K562 (cell line): Measurements from ENCODE around the gene ASB14. TPM values are rescaled to one million over a fixed set of nuclear protein-coding genes. Genes with fewer than 3 reads are reported as not detected.
"Not testable (repeated sequence)": the region's sequence is repeated elsewhere in the genome, so short reads cannot be mapped to it uniquely, and the experiment has no call there.

Source experiments
- ATAC-seq: fragments of 200-7000 bp; cut with Tn5 transposase; 3 replicates; pipeline ENCODE4 v1.9.1; 2020; ENCODE audit warnings: moderate library complexity
- BruUV-seq: library from RNA; stranded (reverse); fragments of 400-500 nt; replicated peaks from 2 replicates; lab custom pipeline; 2021; lab: Mats Ljungman, UMichigan
- CTCF ChIA-PET: fragments of 300-600 bp; formaldehyde crosslinking; extraction: SDS; loops from one replicate; lab custom pipeline; 2021; ENCODE audit warnings: low intra/inter-chr PET ratio; lab: Yijun Ruan, JAX
- POLR2A ChIA-PET: fragments of 300-600, 350-650 bp; sonication (Branson Sonifier 250); formaldehyde crosslinking; extraction: SDS; loops from one replicate; lab custom pipeline; 2021; ENCODE audit warnings: antibody characterized with exemption, inconsistent platforms; lab: Yijun Ruan, JAX
- DNase-seq, 4 experiments: peaks; one replicate each; pipeline versions ENCODE4 v3.0.0 to v3.0.0-alpha.2; 2011 to 2018; ENCODE audit warnings: low spot score in 3 of 4, mixed read lengths in 3 of 4; ENCODE audit errors: extremely low read depth in 1 of 4
- FAIRE-seq: peaks from 2 replicates; lab custom pipeline; 2011; peaks lifted over from hg19 to GRCh38; lab: Jason Lieb, UNC
- H2AFZ ChIP-seq: 2 replicates; pipeline ENCODE4 v1.6.0; 2011; ENCODE audit warnings: low read depth, low read length, control low read depth, inconsistent platforms
- H3K27ac ChIP-seq: fragments of 200-600 bp; 3 replicates; pipeline ENCODE4 v1.8.0; 2011; ENCODE audit warnings: low read depth, mild to moderate bottlenecking, control low read depth, inconsistent platforms, low read length, moderate library complexity, mixed read lengths; ENCODE audit errors: extremely low read depth
- H3K27me3 ChIP-seq, 2 experiments: fragments of 300-600 bp in 1 of 2; 2 replicates in 1 of 2; 3 replicates in 1 of 2; pipeline versions ENCODE4 v1.6.0 to v1.8.0; 2011; ENCODE audit warnings: inconsistent platforms in 2 of 2, low read length in 2 of 2, mild to moderate bottlenecking in 1 of 2, mixed read lengths in 1 of 2, moderate library complexity in 1 of 2; ENCODE audit not compliant: control insufficient read depth in 2 of 2, insufficient read depth in 2 of 2
- H3K36me3 ChIP-seq: fragments of 300-600 bp; 3 replicates; pipeline ENCODE4 v1.8.0; 2011; ENCODE audit warnings: mild to moderate bottlenecking, low read length, inconsistent platforms; ENCODE audit not compliant: control insufficient read depth, insufficient read depth
- H3K4me1 ChIP-seq, 2 experiments: fragments of 200-600 bp in 1 of 2; replicated peaks in 1 of 2; 2 replicates in 1 of 2; 3 replicates in 1 of 2; pipeline versions ENCODE4 v1.5.1 to v1.8.0; 2011; ENCODE audit warnings: inconsistent platforms in 2 of 2, low read length in 2 of 2, mild to moderate bottlenecking in 1 of 2, mixed read lengths in 1 of 2, moderate library complexity in 1 of 2; ENCODE audit not compliant: control insufficient read depth in 2 of 2, insufficient read depth in 2 of 2
- H3K4me2 ChIP-seq: 2 replicates; pipeline ENCODE4 v1.6.1; 2011; ENCODE audit warnings: low read length, control low read depth, inconsistent platforms, mixed read lengths; ENCODE audit not compliant: insufficient read depth
- H3K4me3 ChIP-seq: fragments of 200-600 bp; sonication (generic), shearing (Covaris generic); 2 replicates; pipeline ENCODE4 v1.5.1; 2016; ENCODE audit warnings: control low read depth, inconsistent platforms
- H3K79me2 ChIP-seq: fragments of 200-600 bp; 3 replicates; pipeline ENCODE4 v1.8.0; 2011; ENCODE audit warnings: low read length, inconsistent platforms; ENCODE audit not compliant: control insufficient read depth, insufficient read depth
- H3K9ac ChIP-seq, 2 experiments: 2 replicates each; pipeline versions ENCODE4 v1.6.0 to v1.6.1; 2011; ENCODE audit warnings: low read depth in 2 of 2, low read length in 2 of 2, control low read depth in 1 of 2, inconsistent platforms in 1 of 2, mild to moderate bottlenecking in 1 of 2, mixed read lengths in 1 of 2; ENCODE audit not compliant: insufficient read depth in 1 of 2
- H3K9me1 ChIP-seq: one replicate; pipeline ENCODE4 v1.6.0; 2011; ENCODE audit warnings: inconsistent platforms, mild to moderate bottlenecking, low read length, moderate library complexity; ENCODE audit not compliant: control insufficient read depth, insufficient read depth
- H3K9me3 ChIP-seq: replicated peaks from 2 replicates; pipeline ENCODE4 v1.5.1; 2011; ENCODE audit warnings: low read depth, low read length, inconsistent platforms; ENCODE audit not compliant: control insufficient read depth, insufficient read depth
- H4K20me1 ChIP-seq: replicated peaks from 2 replicates; pipeline ENCODE4 v1.6.1; 2011; ENCODE audit warnings: low read length, inconsistent platforms, mixed read lengths; ENCODE audit not compliant: control insufficient read depth, insufficient read depth
- CBFA2T3 ChIP-seq: fragments of 450-650 bp; IDR thresholded peaks from 2 replicates; pipeline ENCODE4 v1.6.1; 2017
- CUX1 ChIP-seq: fragments of 200-800 bp; sonication (Bioruptor generic); IDR thresholded peaks from 2 replicates; pipeline ENCODE4 v1.6.1; 2016; ENCODE audit warnings: missing genetic modification characterization, missing compliant biosample characterization
- NCOR1 ChIP-seq: fragments of 450-650 bp; IDR thresholded peaks from 2 replicates; pipeline ENCODE4 v1.6.1; 2016; ENCODE audit warnings: mild to moderate bottlenecking, moderate library complexity
- ZNF766 ChIP-seq: fragments of 200-800 bp; sonication (Bioruptor generic); conservative IDR thresholded peaks from 2 replicates; pipeline ENCODE4 v1.6.1; 2016; ENCODE audit warnings: missing genetic modification characterization, missing compliant biosample characterization
- WGBS: fragments of 100-300 bp; shearing (Covaris generic); methylation state at CpG from one replicate; pipeline ENCODE4 v1.1.6; 2016; ENCODE audit warnings: low coverage, mixed read lengths; ENCODE audit not compliant: insufficient coverage; ENCODE audit errors: missing lambda C conversion rate; 5-methylcytosine and 5-hydroxymethylcytosine counted together
- in situ Hi-C: fragments of 300-500 bp; cut with MboI; formaldehyde crosslinking; loops from 4 replicates; pipeline ENCODE4 v1.15.0; 2018; ENCODE audit warnings: inconsistent platforms, mixed read lengths
- intact Hi-C: fragments of 100-400 bp; cut with micrococcal nuclease; formaldehyde crosslinking; loops from 2 replicates; pipeline ENCODE4 v1.14.2; 2022
- polyA plus RNA-seq, 8 experiments: library from polyadenylated mRNA; depleted of rRNA in 4 of 8; stranded (reverse) in 5 of 8; unstranded in 3 of 8; fragments of >200 nt; fragmentation: Nextera tagmentation in 2 of 8; fragmentation: Illumina TruSeq in 1 of 8; extraction: Ambion mirVana in 2 of 8; extraction: Trizol in 1 of 8; gene quantifications; 2 replicates each; pipeline versions ENCODE4 v1.2.1 to v1.2.3, GENCODE V29; 2011 to 2014; ENCODE audit warnings: inconsistent platforms in 1 of 8, missing spikeins in 1 of 8
- total RNA-seq, 7 experiments: library from RNA; depleted of rRNA in 6 of 7; stranded (reverse); fragments of >200 nt in 6 of 7; fragmentation: Illumina TruSeq in 2 of 7; extraction: Trizol in 2 of 7; gene quantifications; 2 replicates each; pipeline versions ENCODE4 v1.2.1 to v1.2.3, GENCODE V29; 2011 to 2021; ENCODE audit warnings: low replicate concordance in 1 of 7
- TF ChIP-seq, protein P1 (sequence below): fragments of 450-650 bp; formaldehyde crosslinking; IDR thresholded peaks from 2 replicates; pipeline ENCODE4 v1.4.0; 2020; ENCODE audit warnings: mild to moderate bottlenecking, moderate library complexity
- TF ChIP-seq, protein P2 (sequence below): sonication (generic); formaldehyde crosslinking; IDR thresholded peaks from 2 replicates; pipeline ENCODE4 v1.4.0; 2020; ENCODE audit warnings: mild to moderate bottlenecking, missing genetic modification reagents

The ASB14 gene
- total and polyA plus RNA-seq, 9 of the 15 experiments (the other 6 are each of a cell fraction or from before 2014, with no cell fraction given): 0.01 to 0.07 TPM; not detected in 7

GRCh38 chr3:57309769-57310360 is 17.4 kb upstream of the ASB14 start:
- H3K9me1 ChIP-seq: no peaks in the 10 kb centered on the region
- H4K20me1 ChIP-seq: no peaks in the 10 kb centered on the region
- CTCF ChIA-PET: no interaction called here
- no peaks in the 10 kb centered on the region for H3K4me1 ChIP-seq
- H3K9ac ChIP-seq: no peak overlapping the region
- FAIRE-seq (no peak), DNase-seq (no peak), ATAC-seq (no peak)
- no peak overlapping the region for H2AFZ ChIP-seq
- H3K4me3 ChIP-seq: no peak overlapping the region
- intact Hi-C loops (no loop called here), in situ Hi-C loops (no loop called here)
- POLR2A ChIA-PET: no interaction called here
- H3K79me2 ChIP-seq: no peaks in the 10 kb centered on the region
- no peak overlapping the region for H3K4me2 ChIP-seq
- H3K27me3 ChIP-seq: no peaks in the 10 kb centered on the region; a peak in 2 of 5 replicates
- H3K36me3 ChIP-seq: no peaks in the 10 kb centered on the region
- no TSS peak for BruUV-seq
- 19% methylated on average over 2 of the region's 3 CpGs for WGBS
- TF ChIP-seq, protein P1, sequence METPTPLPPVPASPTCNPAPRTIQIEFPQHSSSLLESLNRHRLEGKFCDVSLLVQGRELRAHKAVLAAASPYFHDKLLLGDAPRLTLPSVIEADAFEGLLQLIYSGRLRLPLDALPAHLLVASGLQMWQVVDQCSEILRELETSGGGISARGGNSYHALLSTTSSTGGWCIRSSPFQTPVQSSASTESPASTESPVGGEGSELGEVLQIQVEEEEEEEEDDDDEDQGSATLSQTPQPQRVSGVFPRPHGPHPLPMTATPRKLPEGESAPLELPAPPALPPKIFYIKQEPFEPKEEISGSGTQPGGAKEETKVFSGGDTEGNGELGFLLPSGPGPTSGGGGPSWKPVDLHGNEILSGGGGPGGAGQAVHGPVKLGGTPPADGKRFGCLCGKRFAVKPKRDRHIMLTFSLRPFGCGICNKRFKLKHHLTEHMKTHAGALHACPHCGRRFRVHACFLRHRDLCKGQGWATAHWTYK (CRISPR knock-in tag): no peak
- TF ChIP-seq CUX1 (no peak), NCOR1 (0 out of 2 replicates have a peak, but pooled peaks have one; percentile 15), ZNF766 (no peak), CBFA2T3 (peak; percentile 23)
- TF ChIP-seq, protein P2, sequence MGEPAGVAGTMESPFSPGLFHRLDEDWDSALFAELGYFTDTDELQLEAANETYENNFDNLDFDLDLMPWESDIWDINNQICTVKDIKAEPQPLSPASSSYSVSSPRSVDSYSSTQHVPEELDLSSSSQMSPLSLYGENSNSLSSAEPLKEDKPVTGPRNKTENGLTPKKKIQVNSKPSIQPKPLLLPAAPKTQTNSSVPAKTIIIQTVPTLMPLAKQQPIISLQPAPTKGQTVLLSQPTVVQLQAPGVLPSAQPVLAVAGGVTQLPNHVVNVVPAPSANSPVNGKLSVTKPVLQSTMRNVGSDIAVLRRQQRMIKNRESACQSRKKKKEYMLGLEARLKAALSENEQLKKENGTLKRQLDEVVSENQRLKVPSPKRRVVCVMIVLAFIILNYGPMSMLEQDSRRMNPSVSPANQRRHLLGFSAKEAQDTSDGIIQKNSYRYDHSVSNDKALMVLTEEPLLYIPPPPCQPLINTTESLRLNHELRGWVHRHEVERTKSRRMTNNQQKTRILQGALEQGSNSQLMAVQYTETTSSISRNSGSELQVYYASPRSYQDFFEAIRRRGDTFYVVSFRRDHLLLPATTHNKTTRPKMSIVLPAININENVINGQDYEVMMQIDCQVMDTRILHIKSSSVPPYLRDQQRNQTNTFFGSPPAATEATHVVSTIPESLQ (CRISPR knock-in tag): no peak
- H3K27ac ChIP-seq: no peak overlapping the region
- no peaks in the 10 kb centered on the region for H3K9me3 ChIP-seq

DNA sequence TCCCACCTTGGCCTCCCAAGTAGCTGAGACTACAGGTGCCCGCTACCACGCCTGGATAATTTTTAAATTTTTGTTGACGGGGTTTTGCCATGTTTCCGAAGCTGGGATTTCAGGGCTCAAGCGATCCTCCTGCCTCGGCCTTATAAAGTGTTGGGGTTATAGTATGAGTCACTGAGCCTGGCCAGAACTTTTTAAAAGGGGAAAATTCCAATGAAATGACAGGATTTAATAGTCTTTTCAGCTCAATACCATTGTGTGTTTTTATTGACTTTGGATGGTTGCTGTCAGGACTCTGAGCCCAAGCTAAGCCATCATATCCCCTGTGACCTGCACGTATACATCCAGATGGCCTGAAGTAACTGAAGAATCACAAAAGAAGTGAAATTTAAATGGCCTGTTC is 11.0 kb upstream of the ASB14 start:
- DNase-seq, H4K20me1 ChIP-seq, FAIRE-seq, intact Hi-C loops, H3K4me2 ChIP-seq, H3K4me1 ChIP-seq, H3K27ac ChIP-seq, ATAC-seq, H3K27me3 ChIP-seq, CTCF ChIA-PET, H3K36me3 ChIP-seq, in situ Hi-C loops, BruUV-seq, H2AFZ ChIP-seq, H3K4me3 ChIP-seq, H3K9ac ChIP-seq, H3K9me3 ChIP-seq, H3K79me2 ChIP-seq, H3K9me1 ChIP-seq: not testable (repeated sequence)
- POLR2A ChIA-PET: interaction anchor here (0.6 kb wide), 1 partner anchor 568 kb away, joined by 3 read pairs; no protein-coding TSS in a partner anchor
- WGBS: 7% methylated on average over 5 of the region's 7 CpGs
